ENCODE measurements around the gene GALNT12. TPM values are rescaled to one million over a fixed set of nuclear protein-coding genes. Genes with fewer than 3 reads are reported as not detected.

The GALNT12 gene
- total RNA-seq, 6 donors from 2014 or later = 18.2 to 89.1 (median 30.0) TPM

GRCh38 chr9:98888801-98889421, 81.4 kb downstream of the GALNT12 start:
- Histone ChIP-seq H3K27me3 (no peaks in the 10 kb centered on the region), H3K4me1 (peaks cover 0 to 18% (median 13%) of the 10 kb centered on the region in 4 donors), H3K9me3 (no peaks in the 10 kb centered on the region), H3K27ac (no peak overlapping the region), H3K4me3 (no peak overlapping the region), H3K36me3 (no peaks in the 10 kb centered on the region)
- peak in 1 of 2 donors; percentile 76 for ATAC-seq (ENCODE audit: low FRiP score in 2 of 2)
- TF ChIP-seq CTCF (IDR thresholded peaks at IDR 0.05) = no peak
- no peak for TF ChIP-seq POLR2AphosphoS5 (IDR thresholded peaks at IDR 0.05)
- no peak for TF ChIP-seq POLR2A (IDR thresholded peaks at IDR 0.05)
- TF ChIP-seq EP300 (IDR thresholded peaks at IDR 0.05) = no peak
- no peak for DNase-seq
- 71 to 76% methylated on average over 4 of the region's 4 CpGs for WGBS, 2 donors

GRCh38 chr9:98890256-98890655, 82.8 kb downstream of the GALNT12 start:
- H3K36me3 ChIP-seq = no peaks in the 10 kb centered on the region
- H3K27me3 ChIP-seq = no peaks in the 10 kb centered on the region
- H3K4me1 ChIP-seq = peaks cover 0 to 18% (median 13%) of the 10 kb centered on the region in 4 donors
- WGBS, 2 donors = 74 to 83% methylated on average over 4 to 7 of the region's 7 CpGs
- H3K4me3 ChIP-seq = no peak overlapping the region
- no peak overlapping the region for H3K27ac ChIP-seq
- DNase-seq (no peak), ATAC-seq (ENCODE audit: low FRiP score in 2 of 2) (no peak)
- H3K9me3 ChIP-seq = no peaks in the 10 kb centered on the region
- no peak for TF ChIP-seq POLR2A (IDR thresholded peaks at IDR 0.05)
- TF ChIP-seq CTCF (IDR thresholded peaks at IDR 0.05) = no peak
- no peak for TF ChIP-seq EP300 (IDR thresholded peaks at IDR 0.05)
- no peak for TF ChIP-seq POLR2AphosphoS5 (IDR thresholded peaks at IDR 0.05)

GRCh38 chr9:98892288-98892687, 84.8 kb downstream of the GALNT12 start:
- ATAC-seq (ENCODE audit: low FRiP score in 2 of 2) (no peak), DNase-seq (no peak)
- H3K36me3 ChIP-seq = no peaks in the 10 kb centered on the region
- H3K4me1 ChIP-seq = peaks cover 0 to 1% (median under 1%) of the 10 kb centered on the region in 4 donors
- no peak overlapping the region for H3K4me3 ChIP-seq
- H3K27me3 ChIP-seq = no peaks in the 10 kb centered on the region
- no peak overlapping the region for H3K27ac ChIP-seq
- 55 to 59% methylated on average over 1 of the region's 1 CpG for WGBS, 2 donors
- no peak for TF ChIP-seq POLR2A (IDR thresholded peaks at IDR 0.05)
- TF ChIP-seq CTCF (IDR thresholded peaks at IDR 0.05) = no peak
- no peak for TF ChIP-seq EP300 (IDR thresholded peaks at IDR 0.05)
- TF ChIP-seq POLR2AphosphoS5 (IDR thresholded peaks at IDR 0.05) = no peak
- H3K9me3 ChIP-seq = no peaks in the 10 kb centered on the region

GRCh38 chr9:98892690-98893089, 85.2 kb downstream of the GALNT12 start:
- H3K9me3 ChIP-seq = no peaks in the 10 kb centered on the region
- H3K4me3 ChIP-seq = no peak overlapping the region
- DNase-seq (no peak), ATAC-seq (ENCODE audit: low FRiP score in 2 of 2) (no peak)
- H3K27ac ChIP-seq = no peak overlapping the region
- H3K36me3 ChIP-seq = no peaks in the 10 kb centered on the region
- TF ChIP-seq CTCF (IDR thresholded peaks at IDR 0.05) (no peak), POLR2A (IDR thresholded peaks at IDR 0.05) (no peak), EP300 (IDR thresholded peaks at IDR 0.05) (no peak), POLR2AphosphoS5 (IDR thresholded peaks at IDR 0.05) (no peak)
- no peaks in the 10 kb centered on the region for H3K4me1 ChIP-seq
- WGBS, 2 donors = 83% methylated on average over 4 of the region's 4 CpGs
- no peaks in the 10 kb centered on the region for H3K27me3 ChIP-seq

- ATAC-seq (ENCODE audit: low FRiP score in 2 of 2) = no peak
- Histone ChIP-seq H3K9me3 (no peaks in the 10 kb centered on the region), H3K27me3 (no peaks in the 10 kb centered on the region), H3K36me3 (no peaks in the 10 kb centered on the region), H3K4me1 (no peaks in the 10 kb centered on the region), H3K27ac (no peak overlapping the region), H3K4me3 (no peak overlapping the region)
- no peak for DNase-seq
- no peak for TF ChIP-seq CTCF (IDR thresholded peaks at IDR 0.05)
- WGBS, 2 donors = 82 to 91% methylated on average over 3 of the region's 3 CpGs
These were observed 86.7 kb downstream of the GALNT12 start for GRCh38 chr9:98894171-98894570.

Data from upper lobe of left lung (tissue), 6 donors.